OCI-LY7 (cell line): ENCODE measurements around the gene PLCB1.

ENCODE experiments used
- CTCF ChIP-seq: fragments of 200-600 bp; sonication (generic); conservative IDR thresholded peaks from 2 replicates; pipeline ENCODE4 v1.5.1; 2014; ENCODE audit warnings: mild to moderate bottlenecking, antibody characterized with exemption, low read length, moderate library complexity, mixed read lengths
- EZH2phosphoT487 ChIP-seq: fragments of 200-600 bp; sonication (generic); IDR thresholded peaks from 2 replicates; pipeline ENCODE4 v1.6.1; 2018; ENCODE audit warnings: low read depth, borderline replicate concordance, mild to moderate bottlenecking, mixed run types, antibody characterized with exemption, low read length, moderate library complexity, mixed read lengths

- no peak for TF ChIP-seq CTCF
- TF ChIP-seq EZH2phosphoT487, result no peak
Measured at GRCh38 chr20:8431538-8432434, 299.7 kb downstream of the PLCB1 start.
